Lower leg skin (tissue), 4 donors: ENCODE data around the gene SMAP2. TPM values are rescaled to one million over a fixed set of nuclear protein-coding genes. Genes with fewer than 3 reads are reported as not detected.

ENCODE experiments used
- DNase-seq, 2 donors: peaks; one replicate each; pipeline ENCODE4 v3.0.0-alpha.2; 2019; ENCODE audit warnings: low spot score in 2 of 2
- H3K4me3 ChIP-seq: fragments of 200-600 bp; sonication (generic); 2 replicates; pipeline ENCODE4 v1.5.1; 2017; ENCODE audit warnings: mild to moderate bottlenecking, low read depth; ENCODE audit not compliant: poor library complexity, severe bottlenecking
- CTCF ChIP-seq, 3 donors: fragments of 450-650 bp; IDR thresholded peaks; one replicate each; pipeline ENCODE4 v1.5.1; 2016; ENCODE audit warnings: antibody characterized with exemption in 3 of 3, mild to moderate bottlenecking in 3 of 3, moderate library complexity in 2 of 3
- POLR2A ChIP-seq, 2 donors: fragments of 450-650 bp; IDR thresholded peaks; one replicate each; pipeline ENCODE4 v1.6.1; 2016 to 2017; ENCODE audit warnings: antibody characterized with exemption in 2 of 2, mild to moderate bottlenecking in 1 of 2, moderate library complexity in 1 of 2
- WGBS, 2 donors: methylation state at CpG; one replicate each; pipeline ENCODE4 v1.1.5; 2018; 5-methylcytosine and 5-hydroxymethylcytosine counted together
- intact Hi-C: fragments of 100-400 bp; cut with DNase I; formaldehyde crosslinking; loops from one replicate; pipeline ENCODE4 v1.15.0; 2023; ENCODE audit warnings: low total_unique reads
- total RNA-seq, 4 donors: library from RNA; depleted of rRNA; stranded (reverse); fragments of >200 nt; gene quantifications; one replicate each; pipeline ENCODE4 v1.1.0, GENCODE V29; 2016

Gene SMAP2
- total RNA-seq, 4 donors from 2014 or later: 34.2 to 69.5 (median 43.7) TPM

- 71 to 78% methylated on average over 1 of the region's 1 CpG for WGBS, 2 donors
- DNase-seq: no peak
- TF ChIP-seq CTCF (IDR thresholded peaks at IDR 0.05) (no peak), POLR2A (IDR thresholded peaks at IDR 0.05) (no peak)
- H3K4me3 ChIP-seq: no peak overlapping the region
- intact Hi-C loops: no loop called here
Measured at GRCh38 chr1:40377512-40377911, 4.0 kb downstream of the SMAP2 start.

GRCh38 chr1:40379785-40380452, 6.4 kb downstream of the SMAP2 start:
- no peak for TF ChIP-seq POLR2A (IDR thresholded peaks at IDR 0.05)
- TF ChIP-seq CTCF (IDR thresholded peaks at IDR 0.05): no peak
- intact Hi-C loops: no loop called here
- H3K4me3 ChIP-seq: no peak overlapping the region
- WGBS, 2 donors: 30 to 48% methylated on average over 1 of the region's 1 CpG
- no peak for DNase-seq

GRCh38 chr1:40380817-40381216, 7.3 kb downstream of the SMAP2 start:
- DNase-seq: no peak
- WGBS, 2 donors: 93 to 94% methylated on average over 4 of the region's 4 CpGs
- intact Hi-C loops: no loop called here
- H3K4me3 ChIP-seq: no peak overlapping the region
- TF ChIP-seq CTCF (IDR thresholded peaks at IDR 0.05): no peak
- TF ChIP-seq POLR2A (IDR thresholded peaks at IDR 0.05): no peak

- 56 to 70% methylated on average over 7 of the region's 7 CpGs for WGBS, 2 donors
- no peak overlapping the region for H3K4me3 ChIP-seq
- intact Hi-C loops: no loop called here
- TF ChIP-seq POLR2A (IDR thresholded peaks at IDR 0.05): no peak
- DNase-seq: no peak
Measured at GRCh38 chr1:40381268-40382107, 8.0 kb downstream of the SMAP2 start.

- WGBS, 2 donors: 70 to 92% methylated on average over 3 of the region's 3 CpGs
Measured at GRCh38 chr1:40382108-40382460, 8.6 kb downstream of the SMAP2 start.

More at GRCh38 chr1:40382108-40382460, 8.6 kb downstream of the SMAP2 start:
- DNase-seq: no peak
- no peak overlapping the region for H3K4me3 ChIP-seq
- TF ChIP-seq CTCF (IDR thresholded peaks at IDR 0.05) (no peak), POLR2A (IDR thresholded peaks at IDR 0.05) (no peak)
- intact Hi-C loops: no loop called here
